Neural cell (in vitro differentiated cells): ENCODE results near the gene PLCB1. TPM values are rescaled to one million over a fixed set of nuclear protein-coding genes. Genes with fewer than 3 reads are reported as not detected.

Experiments used
- H2AFZ ChIP-seq: fragments of 200-600, 300-800 bp; sonication (generic), shearing (Covaris generic); 2 replicates; pipeline ENCODE4 v1.6.0; 2014; ENCODE audit warnings: low read depth, mild to moderate bottlenecking, antibody characterized with exemption, low read length, moderate library complexity
- H3F3A ChIP-seq: fragments of 200-600 bp; shearing (Covaris generic); 2 replicates; pipeline ENCODE4 v1.6.1; 2016; ENCODE audit warnings: mild to moderate bottlenecking, moderate library complexity, mixed read lengths, antibody characterized with exemption, low read length; ENCODE audit not compliant: insufficient read depth, poor library complexity, severe bottlenecking
- H3K27ac ChIP-seq: fragments of 200-600, 300-800 bp; sonication (generic), shearing (Covaris generic); 2 replicates; pipeline ENCODE4 v1.5.1; 2014; ENCODE audit warnings: mild to moderate bottlenecking, low read length, moderate library complexity
- H3K27me3 ChIP-seq: fragments of 300-800, 200-600 bp; sonication (generic), shearing (Covaris generic); 2 replicates; pipeline ENCODE4 v1.6.0; 2014; ENCODE audit warnings: mild to moderate bottlenecking, low read depth, low read length, moderate library complexity; ENCODE audit not compliant: insufficient read depth
- H3K36me3 ChIP-seq: fragments of 300-800, 200-600 bp; sonication (generic), shearing (Covaris generic); 2 replicates; pipeline ENCODE4 v1.5.1; 2014; ENCODE audit warnings: mild to moderate bottlenecking, antibody characterized with exemption, low read length, moderate library complexity; ENCODE audit not compliant: insufficient read depth
- H3K4me2 ChIP-seq: fragments of 300-800, 200-600 bp; sonication (generic), shearing (Covaris generic); 2 replicates; pipeline ENCODE4 v1.6.0; 2014; ENCODE audit warnings: mild to moderate bottlenecking, low read length
- H3K4me3 ChIP-seq: fragments of 300-800, 200-600 bp; sonication (generic), shearing (Covaris generic); 2 replicates; pipeline ENCODE4 v1.5.1; 2014; ENCODE audit warnings: mild to moderate bottlenecking, low read length, moderate library complexity
- H3K79me2 ChIP-seq: fragments of 200-600 bp; shearing (Covaris generic); replicated peaks from 2 replicates; pipeline ENCODE4 v1.6.0; 2014; ENCODE audit warnings: mild to moderate bottlenecking, low read length, moderate library complexity; ENCODE audit not compliant: insufficient read depth
- H3K9ac ChIP-seq: fragments of 300-800, 200-600 bp; sonication (generic), shearing (Covaris generic); 2 replicates; pipeline ENCODE4 v1.6.1; 2016; ENCODE audit warnings: mild to moderate bottlenecking, low read length, mixed read lengths
- H3K9me2 ChIP-seq: fragments of 200-600 bp; shearing (Covaris generic); 2 replicates; pipeline ENCODE4 v1.6.1; 2016; ENCODE audit warnings: mild to moderate bottlenecking, low read length, mixed read lengths; ENCODE audit not compliant: insufficient read depth
- H3K9me3 ChIP-seq: fragments of 200-600, 300-800 bp; sonication (generic), shearing (Covaris generic); 2 replicates; pipeline ENCODE4 v1.6.1; 2016; ENCODE audit warnings: mild to moderate bottlenecking, mixed run types, low read length, moderate library complexity, mixed read lengths
- H4K20me1 ChIP-seq: fragments of 200-600 bp; shearing (Covaris generic); 2 replicates; pipeline ENCODE4 v1.6.1; 2016; ENCODE audit warnings: mild to moderate bottlenecking, mixed run types; ENCODE audit not compliant: insufficient read depth
- EP300 ChIP-seq: fragments of 450-650 bp; conservative IDR thresholded peaks from 2 replicates; pipeline ENCODE4 v1.6.1; 2014; ENCODE audit warnings: antibody characterized with exemption, mild to moderate bottlenecking, moderate library complexity; ENCODE audit not compliant: poor library complexity, severe bottlenecking
- EZH2 ChIP-seq: fragments of 200-600, 300-800 bp; shearing (Covaris generic), sonication (generic); IDR thresholded peaks from 2 replicates; pipeline ENCODE4 v1.6.1; 2014; ENCODE audit warnings: antibody characterized with exemption, low read length, borderline replicate concordance, mild to moderate bottlenecking; ENCODE audit not compliant: insufficient read depth, poor library complexity, severe bottlenecking
- MXI1 ChIP-seq: fragments of 450-650 bp; conservative IDR thresholded peaks from 2 replicates; pipeline ENCODE4 v1.6.1; 2014; ENCODE audit warnings: antibody characterized with exemption, mild to moderate bottlenecking; ENCODE audit not compliant: poor library complexity, severe bottlenecking
- POLR2AphosphoS5 ChIP-seq: IDR thresholded peaks from 2 replicates; pipeline ENCODE4 v1.6.1; 2012
- RAD21 ChIP-seq: fragments of 450-650 bp; conservative IDR thresholded peaks from 2 replicates; pipeline ENCODE4 v1.6.1; 2014; ENCODE audit warnings: antibody characterized with exemption, mild to moderate bottlenecking, moderate library complexity
- SMC3 ChIP-seq: fragments of 450-650 bp; conservative IDR thresholded peaks from 2 replicates; pipeline ENCODE4 v1.6.1; 2014; ENCODE audit warnings: antibody characterized with exemption, mild to moderate bottlenecking, moderate library complexity; ENCODE audit not compliant: poor library complexity
- TAF1 ChIP-seq: IDR thresholded peaks from 2 replicates; pipeline ENCODE4 v1.6.1; 2012; ENCODE audit warnings: low read depth
- polyA plus RNA-seq: library from polyadenylated mRNA; depleted of rRNA; stranded (reverse); fragments of >200 nt; gene quantifications from 2 replicates; pipeline ENCODE4 v1.2.3, GENCODE V29; 2014
- TF ChIP-seq, protein P1 (sequence below): IDR thresholded peaks from 2 replicates; pipeline ENCODE4 v1.6.1; 2012; ENCODE audit warnings: borderline replicate concordance
- TF ChIP-seq, protein P2 (sequence below): fragments of 450-650 bp; IDR thresholded peaks from 2 replicates; pipeline ENCODE4 v1.5.1; 2014; ENCODE audit warnings: antibody characterized with exemption, mild to moderate bottlenecking, moderate library complexity; ENCODE audit not compliant: poor library complexity, severe bottlenecking

PLCB1 gene
- polyA plus RNA-seq, 1 donor from 2014 or later = 11.4 TPM

DNA sequence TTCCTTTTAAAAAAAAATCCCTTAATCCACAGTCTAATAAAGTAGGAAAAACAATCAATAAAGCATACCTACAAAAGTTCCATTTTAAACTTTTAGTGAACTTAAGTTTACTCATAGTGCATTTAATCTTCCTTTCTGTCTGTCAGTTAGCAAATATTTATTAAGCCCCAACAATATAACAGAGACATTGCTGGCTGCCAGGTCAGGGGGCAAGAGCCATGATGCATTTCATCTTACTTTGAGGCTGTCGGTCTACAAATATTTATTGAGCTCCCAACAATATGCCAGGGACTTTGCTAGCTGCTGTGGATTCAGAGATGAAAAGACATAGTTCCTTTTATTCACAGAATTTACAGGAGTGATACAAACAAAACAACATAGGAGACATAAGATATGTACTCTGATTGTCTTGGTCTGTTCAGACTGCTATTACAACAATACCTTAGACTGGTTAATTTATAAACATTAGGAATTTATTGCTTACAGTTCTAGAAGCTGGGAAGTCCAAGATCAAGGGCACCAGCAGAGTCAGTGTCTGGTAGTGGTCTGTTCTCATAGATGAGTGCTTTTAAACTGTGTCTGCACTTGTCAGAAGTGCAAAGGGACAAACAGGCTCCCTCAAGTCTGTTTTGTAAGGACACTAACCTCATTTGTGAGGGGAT, 118.6 kb downstream of the PLCB1 start:
- no peaks in the 10 kb centered on the region for H3K9me3 ChIP-seq
- no peaks in the 10 kb centered on the region for H3K9me2 ChIP-seq
- H3K36me3 ChIP-seq = no peaks in the 10 kb centered on the region
- H3K4me2 ChIP-seq = no peak overlapping the region
- H3K27ac ChIP-seq = no peak overlapping the region
- no peak for TF ChIP-seq RAD21
- TF ChIP-seq EZH2 = no peak
- no peaks in the 10 kb centered on the region for H3K27me3 ChIP-seq
- no peak overlapping the region for H3K9ac ChIP-seq
- H3K79me2 ChIP-seq = no peaks in the 10 kb centered on the region
- no peak overlapping the region for H2AFZ ChIP-seq
- no peak overlapping the region for H3K4me3 ChIP-seq
- H4K20me1 ChIP-seq = no peaks in the 10 kb centered on the region
- no peaks in the 10 kb centered on the region for H3F3A ChIP-seq

DNA sequence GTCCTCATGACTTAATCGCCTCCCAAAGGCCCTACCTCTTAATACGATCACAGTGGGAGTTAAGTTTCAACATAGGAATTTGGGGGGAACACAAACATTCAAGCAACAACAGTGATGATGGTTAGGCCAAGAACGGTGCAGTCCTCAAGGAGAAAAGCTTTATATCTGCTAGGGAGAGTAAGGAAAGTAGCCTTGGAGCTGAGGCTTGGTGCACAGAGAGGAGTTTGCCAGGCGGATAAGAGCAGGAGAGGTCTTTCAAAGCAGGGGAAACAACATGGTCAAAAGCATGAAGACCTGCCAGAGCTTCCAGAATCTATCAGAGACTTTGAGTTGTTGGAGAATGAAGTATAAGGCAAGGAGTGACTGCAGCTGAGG, 119.1 kb downstream of the PLCB1 start:
- Histone ChIP-seq H3K9me3 (no peaks in the 10 kb centered on the region), H3K36me3 (no peaks in the 10 kb centered on the region), H3K27me3 (no peaks in the 10 kb centered on the region), H3K79me2 (no peaks in the 10 kb centered on the region), H3K9ac (no peak overlapping the region), H3K4me2 (no peak overlapping the region), H3K27ac (no peak overlapping the region), H2AFZ (no peak overlapping the region), H3K4me3 (no peak overlapping the region), H3K9me2 (no peaks in the 10 kb centered on the region), H4K20me1 (no peaks in the 10 kb centered on the region), H3F3A (no peaks in the 10 kb centered on the region)
- TF ChIP-seq RAD21 = no peak
- TF ChIP-seq, protein P1, sequence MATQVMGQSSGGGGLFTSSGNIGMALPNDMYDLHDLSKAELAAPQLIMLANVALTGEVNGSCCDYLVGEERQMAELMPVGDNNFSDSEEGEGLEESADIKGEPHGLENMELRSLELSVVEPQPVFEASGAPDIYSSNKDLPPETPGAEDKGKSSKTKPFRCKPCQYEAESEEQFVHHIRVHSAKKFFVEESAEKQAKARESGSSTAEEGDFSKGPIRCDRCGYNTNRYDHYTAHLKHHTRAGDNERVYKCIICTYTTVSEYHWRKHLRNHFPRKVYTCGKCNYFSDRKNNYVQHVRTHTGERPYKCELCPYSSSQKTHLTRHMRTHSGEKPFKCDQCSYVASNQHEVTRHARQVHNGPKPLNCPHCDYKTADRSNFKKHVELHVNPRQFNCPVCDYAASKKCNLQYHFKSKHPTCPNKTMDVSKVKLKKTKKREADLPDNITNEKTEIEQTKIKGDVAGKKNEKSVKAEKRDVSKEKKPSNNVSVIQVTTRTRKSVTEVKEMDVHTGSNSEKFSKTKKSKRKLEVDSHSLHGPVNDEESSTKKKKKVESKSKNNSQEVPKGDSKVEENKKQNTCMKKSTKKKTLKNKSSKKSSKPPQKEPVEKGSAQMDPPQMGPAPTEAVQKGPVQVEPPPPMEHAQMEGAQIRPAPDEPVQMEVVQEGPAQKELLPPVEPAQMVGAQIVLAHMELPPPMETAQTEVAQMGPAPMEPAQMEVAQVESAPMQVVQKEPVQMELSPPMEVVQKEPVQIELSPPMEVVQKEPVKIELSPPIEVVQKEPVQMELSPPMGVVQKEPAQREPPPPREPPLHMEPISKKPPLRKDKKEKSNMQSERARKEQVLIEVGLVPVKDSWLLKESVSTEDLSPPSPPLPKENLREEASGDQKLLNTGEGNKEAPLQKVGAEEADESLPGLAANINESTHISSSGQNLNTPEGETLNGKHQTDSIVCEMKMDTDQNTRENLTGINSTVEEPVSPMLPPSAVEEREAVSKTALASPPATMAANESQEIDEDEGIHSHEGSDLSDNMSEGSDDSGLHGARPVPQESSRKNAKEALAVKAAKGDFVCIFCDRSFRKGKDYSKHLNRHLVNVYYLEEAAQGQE = no peak
- TF ChIP-seq POLR2AphosphoS5 = no peak
- TF ChIP-seq, protein P2, sequence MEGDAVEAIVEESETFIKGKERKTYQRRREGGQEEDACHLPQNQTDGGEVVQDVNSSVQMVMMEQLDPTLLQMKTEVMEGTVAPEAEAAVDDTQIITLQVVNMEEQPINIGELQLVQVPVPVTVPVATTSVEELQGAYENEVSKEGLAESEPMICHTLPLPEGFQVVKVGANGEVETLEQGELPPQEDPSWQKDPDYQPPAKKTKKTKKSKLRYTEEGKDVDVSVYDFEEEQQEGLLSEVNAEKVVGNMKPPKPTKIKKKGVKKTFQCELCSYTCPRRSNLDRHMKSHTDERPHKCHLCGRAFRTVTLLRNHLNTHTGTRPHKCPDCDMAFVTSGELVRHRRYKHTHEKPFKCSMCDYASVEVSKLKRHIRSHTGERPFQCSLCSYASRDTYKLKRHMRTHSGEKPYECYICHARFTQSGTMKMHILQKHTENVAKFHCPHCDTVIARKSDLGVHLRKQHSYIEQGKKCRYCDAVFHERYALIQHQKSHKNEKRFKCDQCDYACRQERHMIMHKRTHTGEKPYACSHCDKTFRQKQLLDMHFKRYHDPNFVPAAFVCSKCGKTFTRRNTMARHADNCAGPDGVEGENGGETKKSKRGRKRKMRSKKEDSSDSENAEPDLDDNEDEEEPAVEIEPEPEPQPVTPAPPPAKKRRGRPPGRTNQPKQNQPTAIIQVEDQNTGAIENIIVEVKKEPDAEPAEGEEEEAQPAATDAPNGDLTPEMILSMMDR = no peak
- TF ChIP-seq MXI1 = no peak
- no peak for TF ChIP-seq SMC3
- TF ChIP-seq TAF1 = no peak
- TF ChIP-seq EP300 = no peak
- TF ChIP-seq EZH2 = no peak
